CD4-positive, alpha-beta T cell treated with Interleukin-2 at 100 ng/mL for 4 hours (primary cell): ENCODE data around the gene HNRNPA1L2.
"Not testable (repeated sequence)": the region's sequence is repeated elsewhere in the genome, so short reads cannot be mapped to it uniquely, and the experiment has no call there.

Experiments used
- DNase-seq: peaks from one replicate; pipeline ENCODE4 v3.0.0-alpha.2; 2020; ENCODE audit warnings: low spot score

Gene HNRNPA1L2

DNA sequence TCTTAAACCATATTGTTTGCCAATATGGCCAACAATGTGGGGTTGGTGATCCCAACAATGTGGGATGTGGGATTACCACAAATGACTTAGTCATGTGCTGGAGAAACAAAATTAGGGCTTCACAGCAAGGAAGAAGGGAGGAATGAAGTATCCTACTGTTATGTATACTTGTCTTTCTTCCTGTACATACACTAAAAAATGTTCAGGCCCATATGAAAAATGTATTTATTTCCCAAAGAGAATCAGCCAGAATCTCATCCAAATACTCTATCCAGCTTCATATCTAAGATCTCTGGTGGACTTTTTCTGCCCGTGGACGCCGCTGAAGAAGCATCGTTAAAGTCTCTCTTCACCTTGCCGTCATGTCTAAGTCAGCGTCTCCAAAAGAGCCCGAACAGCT lies at the start of gene HNRNPA1L2:
Gene HNRNPA1L2, plus strand, starts transcription at position 301 of the 400 bp plus-strand sequence. Its CDS starts 62 bp downstream, at position 363.
- no peak for DNase-seq

- not testable (repeated sequence) for DNase-seq
Measured at GRCh38 chr13:52593175-52593574, 49.1 kb upstream of the HNRNPA1L2 start.

GRCh38 chr13:52593812-52594211 lies 48.4 kb upstream of the HNRNPA1L2 start:
- not testable (repeated sequence) for DNase-seq

DNA sequence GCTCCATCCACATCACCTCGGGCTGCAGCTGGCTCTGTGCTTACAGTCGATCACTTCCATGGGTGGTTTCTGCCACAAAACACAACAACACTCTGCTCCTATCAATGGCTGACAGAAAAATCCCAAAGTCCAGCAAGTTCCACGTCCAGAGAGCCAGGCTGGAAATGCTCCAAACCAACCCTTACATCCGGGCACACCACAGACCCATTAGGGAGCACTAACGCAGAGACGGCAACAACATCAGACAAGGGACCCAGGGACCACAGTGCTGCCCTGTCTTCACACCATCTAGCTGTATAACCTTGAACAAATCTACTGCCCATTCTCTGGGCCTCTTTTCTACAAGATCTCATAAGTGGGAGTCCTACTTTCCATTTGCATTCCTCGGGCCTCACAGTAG lies 47.9 kb upstream of the HNRNPA1L2 start:
- DNase-seq = not testable (repeated sequence)

DNA sequence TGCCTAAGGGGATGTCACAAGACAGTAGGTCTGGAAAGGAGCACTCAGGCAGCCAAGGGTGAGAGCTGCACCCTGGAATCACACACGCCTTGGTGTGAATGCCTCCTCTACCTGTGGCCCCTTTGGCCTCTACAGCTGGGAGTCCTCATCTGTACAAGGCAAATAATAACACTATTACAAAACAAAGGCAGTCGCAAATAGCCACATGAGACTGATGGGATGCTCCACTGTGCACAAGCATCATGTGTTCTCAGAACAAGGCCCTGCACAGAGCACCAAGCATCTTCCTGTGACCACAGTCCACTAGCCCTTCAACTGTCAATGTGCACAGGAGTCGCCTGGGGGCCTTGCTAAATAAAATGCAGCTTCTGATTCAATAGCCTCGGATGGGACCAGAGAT lies 44.6 kb upstream of the HNRNPA1L2 start:
- DNase-seq = no peak

DNA sequence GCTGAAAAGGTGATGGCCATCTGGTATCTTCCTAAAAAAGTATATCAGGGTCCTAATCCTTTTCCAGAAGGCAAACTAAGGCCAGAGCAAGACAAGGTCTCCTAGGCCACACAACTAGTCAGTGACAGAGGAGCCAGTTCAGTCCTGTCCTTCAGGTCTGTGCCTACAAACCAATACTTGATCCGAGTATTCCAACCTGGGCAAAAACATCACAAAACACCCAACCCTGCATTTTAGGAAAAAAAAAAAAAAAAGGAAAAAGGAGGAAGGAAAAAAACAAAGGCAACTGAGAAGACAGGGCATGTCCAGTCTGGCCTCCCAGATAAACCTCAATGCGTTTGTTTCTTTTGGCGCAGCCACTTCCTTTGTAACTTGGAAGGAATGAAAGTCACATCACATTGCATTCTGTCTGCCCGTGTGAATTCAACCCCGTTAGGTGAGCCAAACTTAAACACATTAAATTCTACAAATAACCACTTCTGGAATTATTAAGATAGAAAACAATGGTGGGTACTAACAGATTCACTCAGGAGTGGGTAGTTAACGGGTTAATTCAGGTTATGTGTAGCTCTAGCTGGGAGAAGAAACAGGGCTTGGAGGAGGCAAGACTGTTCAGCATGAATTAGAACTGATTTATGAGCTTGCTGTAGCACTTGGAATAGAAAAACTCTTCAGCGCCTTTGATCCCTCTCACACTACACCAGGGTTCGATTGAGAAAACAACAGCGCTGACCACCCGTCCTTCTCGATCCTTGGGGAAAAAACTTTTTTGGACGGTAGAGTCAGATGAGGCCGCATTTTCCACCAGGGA lies 43.0 kb upstream of the HNRNPA1L2 start:
- no peak for DNase-seq

GRCh38 chr13:52599848-52600603 lies 42.2 kb upstream of the HNRNPA1L2 start:
- DNase-seq = no peak

- no peak for DNase-seq
Measured at GRCh38 chr13:52600666-52601065, 41.6 kb upstream of the HNRNPA1L2 start.

DNA sequence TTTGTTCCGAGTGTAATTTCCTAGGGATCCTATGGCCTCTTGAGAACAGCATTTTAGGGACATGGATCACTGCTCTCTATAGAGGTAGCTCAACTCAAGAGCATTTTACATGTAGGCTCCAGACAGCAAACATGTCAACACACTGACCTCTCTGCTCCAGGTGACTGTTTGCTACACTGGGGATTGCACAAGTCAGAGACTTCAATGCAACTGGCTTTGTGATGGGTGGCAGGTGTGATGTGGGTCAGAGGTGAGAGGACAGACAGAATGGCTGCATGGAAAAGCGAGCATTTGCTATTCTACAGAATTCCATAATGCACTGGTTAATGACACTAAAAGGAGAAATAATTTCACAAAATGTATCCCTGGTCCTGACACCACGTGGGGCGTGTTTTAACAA lies 38.9 kb upstream of the HNRNPA1L2 start:
- not testable (repeated sequence) for DNase-seq

DNA sequence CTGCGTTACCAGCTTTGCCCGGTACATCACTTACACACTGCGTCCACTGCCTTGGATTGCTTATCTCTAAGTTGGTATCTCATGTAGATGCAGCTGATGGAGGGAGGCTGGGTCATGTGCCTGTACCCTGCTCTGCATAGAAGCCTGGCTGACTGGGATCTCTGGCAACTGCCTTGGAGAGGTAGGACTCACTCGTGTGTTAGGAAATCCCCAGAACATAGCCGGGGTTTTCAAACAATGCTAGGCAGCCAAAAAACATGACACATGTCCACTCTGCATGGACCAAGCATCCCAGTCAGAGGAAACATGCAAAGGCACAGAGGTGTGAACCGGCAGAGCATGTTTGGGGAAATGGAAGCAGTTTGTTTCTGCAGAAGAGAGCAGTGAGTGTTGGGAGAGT lies 36.1 kb upstream of the HNRNPA1L2 start:
- DNase-seq = not testable (repeated sequence)

DNA sequence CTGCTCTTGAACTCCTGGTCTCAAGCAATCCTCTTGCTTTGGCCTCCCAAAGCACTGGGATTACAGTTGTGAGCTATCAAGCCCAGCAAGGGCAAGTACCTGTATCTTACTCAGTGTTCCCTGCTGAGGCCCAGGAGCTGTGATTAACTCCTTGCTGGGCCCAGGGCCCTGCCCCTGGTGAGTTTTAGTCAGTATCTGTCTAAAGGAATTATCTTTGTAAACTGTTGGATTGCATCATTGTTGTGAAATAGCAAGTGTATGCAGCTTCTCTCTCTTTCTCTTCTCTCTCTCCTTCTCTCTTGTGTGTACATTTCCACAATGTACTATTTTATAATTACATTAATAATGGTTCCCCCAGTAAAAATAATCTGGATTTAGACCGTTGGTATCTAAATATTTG lies 35.4 kb upstream of the HNRNPA1L2 start:
- not testable (repeated sequence) for DNase-seq

- DNase-seq = not testable (repeated sequence)
Measured at GRCh38 chr13:52608184-52608583, 34.0 kb upstream of the HNRNPA1L2 start.

DNA sequence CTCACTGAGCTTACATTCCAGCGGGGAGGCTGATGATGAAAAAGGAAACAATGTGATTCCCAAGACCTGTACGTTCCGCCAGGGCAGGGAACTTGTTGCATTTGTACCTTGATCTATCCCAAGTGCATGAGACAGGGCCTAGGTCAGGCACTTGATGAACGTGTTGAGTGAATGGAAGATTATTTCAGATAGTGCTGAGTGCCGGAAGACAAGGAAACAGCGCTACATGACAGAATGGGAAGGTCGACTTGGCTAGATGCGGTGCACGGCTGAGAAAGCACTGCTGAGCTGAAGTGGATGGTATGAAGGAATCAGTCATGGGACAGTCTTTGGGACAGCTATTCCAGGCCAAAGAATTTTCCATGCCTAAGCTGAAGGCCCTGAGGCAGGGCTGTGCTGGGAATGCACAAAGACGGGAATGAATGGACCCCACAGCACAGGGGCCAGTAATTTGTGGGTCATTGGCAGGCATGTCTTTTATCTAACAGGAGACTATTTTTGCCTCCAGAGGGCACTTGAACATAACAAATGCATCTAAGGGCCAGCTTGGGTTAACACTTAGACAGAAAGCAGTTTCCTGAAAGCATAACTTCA lies 33.1 kb upstream of the HNRNPA1L2 start:
- DNase-seq = peak; percentile 54

DNA sequence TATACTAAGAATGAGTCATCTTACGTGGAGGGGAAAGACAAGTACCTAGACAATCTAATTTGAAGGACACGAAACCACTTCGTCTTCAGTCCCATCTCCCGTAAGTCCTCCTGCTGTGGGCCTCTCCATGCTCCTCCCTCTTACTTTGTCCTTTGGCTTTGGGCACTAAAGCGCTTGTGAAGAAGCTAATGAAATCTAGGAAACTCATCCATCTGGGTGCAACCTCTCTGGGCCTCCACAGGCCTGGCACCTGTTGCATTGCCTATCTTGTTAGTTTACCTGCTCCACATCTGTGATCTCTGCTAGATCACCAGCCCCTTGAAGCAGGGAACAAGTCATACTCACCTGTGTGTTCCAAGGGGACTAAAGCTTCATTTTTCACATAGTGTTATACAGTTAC lies 32.1 kb upstream of the HNRNPA1L2 start:
- not testable (repeated sequence) for DNase-seq

DNA sequence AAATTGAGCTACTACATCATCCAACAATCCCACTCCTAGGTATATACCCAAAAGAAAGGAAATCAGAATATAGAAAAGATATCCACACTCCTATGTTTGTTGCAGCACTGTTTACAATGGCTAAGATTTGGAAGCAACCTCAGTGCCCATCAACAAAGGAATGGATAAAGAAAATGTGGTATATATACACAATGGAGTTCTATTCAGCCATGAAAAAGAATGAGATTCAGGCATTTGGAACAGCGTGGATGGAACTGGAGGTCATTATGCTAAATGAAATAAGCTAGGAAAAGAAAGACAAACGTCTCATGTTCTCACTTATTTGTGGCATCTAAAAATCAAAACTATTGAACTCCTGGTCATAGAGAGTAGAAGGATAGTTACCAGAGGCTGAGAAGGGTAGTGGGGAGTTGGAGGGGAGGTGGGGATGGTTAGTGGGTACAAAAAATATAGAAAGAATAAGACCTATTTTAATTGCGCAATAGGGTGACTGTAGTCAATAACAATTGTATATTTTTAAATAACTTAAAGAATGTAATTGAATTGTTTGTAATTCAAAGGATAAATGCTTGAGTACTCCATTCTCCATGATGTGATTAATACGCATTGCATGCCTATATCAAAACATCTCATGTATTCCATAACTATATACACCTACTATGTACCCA lies 27.0 kb upstream of the HNRNPA1L2 start:
- DNase-seq = no peak

- DNase-seq = peak; percentile 14
Measured at GRCh38 chr13:52615812-52616211, 26.4 kb upstream of the HNRNPA1L2 start.

DNA sequence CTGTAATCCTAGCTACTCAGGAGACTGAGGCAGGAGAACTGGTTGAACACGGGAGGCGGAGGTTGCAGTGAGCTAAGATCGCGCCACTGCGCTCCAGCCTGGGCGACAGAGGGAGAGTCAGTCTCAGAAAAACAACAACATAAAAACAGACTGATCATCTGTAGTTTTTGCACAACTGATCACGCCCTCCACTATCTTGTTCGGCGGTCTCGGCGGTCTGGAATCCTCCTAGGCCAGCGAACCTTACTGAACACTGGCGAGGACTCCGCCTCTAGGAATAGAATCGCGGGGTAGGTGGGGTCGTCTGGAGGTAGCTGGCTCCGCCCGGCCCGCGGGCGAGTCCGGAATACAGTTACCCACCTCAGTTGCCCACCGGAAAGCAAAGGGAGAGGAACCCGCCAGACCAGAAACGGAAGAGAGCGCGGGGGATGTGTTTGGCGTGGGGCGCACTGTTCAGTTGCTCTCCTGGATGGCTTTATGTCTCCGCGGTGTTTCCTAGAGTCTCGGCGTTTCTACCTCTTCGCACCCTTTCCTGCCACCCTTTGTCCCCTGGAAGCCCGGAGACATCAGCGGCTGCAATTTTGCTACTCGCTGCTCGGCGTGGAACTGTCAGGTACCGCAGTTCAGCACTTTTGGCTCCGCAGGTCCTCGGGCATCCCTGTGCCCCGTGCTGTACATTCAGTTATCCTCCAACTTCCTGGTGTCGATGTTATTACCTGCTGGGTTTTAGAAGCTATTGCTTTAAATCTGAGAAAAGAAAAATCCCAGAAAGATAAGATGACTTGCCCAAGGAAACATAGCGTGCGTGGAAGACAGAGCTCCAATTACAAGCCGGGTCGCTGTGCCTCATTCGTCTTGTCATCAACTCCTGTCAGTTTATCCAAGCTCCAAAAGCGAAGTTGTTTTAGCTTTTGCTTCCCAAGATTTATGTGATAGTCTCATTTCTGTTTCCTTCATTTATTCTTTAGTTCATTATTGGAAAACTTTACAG lies 24.9 kb upstream of the HNRNPA1L2 start:
- peak; percentile 88 for DNase-seq

- not testable (repeated sequence) for DNase-seq
Measured at GRCh38 chr13:52631083-52631690, 11.0 kb upstream of the HNRNPA1L2 start.

GRCh38 chr13:52638666-52639328 lies 3.4 kb upstream of the HNRNPA1L2 start:
- DNase-seq = no peak

GRCh38 chr13:52644108-52644507 lies 1.9 kb downstream of the HNRNPA1L2 start:
- DNase-seq = no peak
